ENCODE results near the gene TPK1. TPM values are rescaled to one million over a fixed set of nuclear protein-coding genes. Genes with fewer than 3 reads are reported as not detected.

Gene TPK1
- total RNA-seq, 1 donor from 2014 or later: 3.5 TPM

- peaks cover 3% of the 10 kb centered on the region for H3K4me1 Mint-ChIP-seq (ENCODE audit: low read depth)
- H3K27me3 Mint-ChIP-seq (ENCODE audit: low read depth): no peaks in the 10 kb centered on the region
- no peak overlapping the region for H3K4me3 Mint-ChIP-seq (ENCODE audit: unreplicated experiment)
- H3K9me3 Mint-ChIP-seq (ENCODE audit: low read depth): peaks cover 6% of the 10 kb centered on the region
- DNase-seq (ENCODE audit: low spot score): no peak
- TF ChIP-seq CTCF (IDR thresholded peaks at IDR 0.05): no peak
- no peaks in the 10 kb centered on the region for H3K36me3 Mint-ChIP-seq (ENCODE audit: low read depth)
- no peak overlapping the region for H3K27ac Mint-ChIP-seq (ENCODE audit: unreplicated experiment)
Measured at GRCh38 chr7:144531181-144531580, 304.7 kb downstream of the TPK1 start.

GRCh38 chr7:144529269-144529926 lies 306.5 kb downstream of the TPK1 start:
- Mint-ChIP-seq H3K27ac (ENCODE audit: unreplicated experiment) (no peak overlapping the region), H3K27me3 (ENCODE audit: low read depth) (no peaks in the 10 kb centered on the region), H3K4me1 (ENCODE audit: low read depth) (peaks cover 3% of the 10 kb centered on the region), H3K9me3 (ENCODE audit: low read depth) (peaks cover 6% of the 10 kb centered on the region), H3K4me3 (ENCODE audit: unreplicated experiment) (no peak overlapping the region), H3K36me3 (ENCODE audit: low read depth) (no peaks in the 10 kb centered on the region)
- DNase-seq (ENCODE audit: low spot score): no peak
- TF ChIP-seq CTCF (IDR thresholded peaks at IDR 0.05): no peak

GRCh38 chr7:144528536-144529045 lies 307.3 kb downstream of the TPK1 start:
- Mint-ChIP-seq H3K27me3 (ENCODE audit: low read depth) (no peaks in the 10 kb centered on the region), H3K4me1 (ENCODE audit: low read depth) (peaks cover 3% of the 10 kb centered on the region), H3K9me3 (ENCODE audit: low read depth) (peaks cover 6% of the 10 kb centered on the region), H3K36me3 (ENCODE audit: low read depth) (no peaks in the 10 kb centered on the region), H3K4me3 (ENCODE audit: unreplicated experiment) (no peak overlapping the region), H3K27ac (ENCODE audit: unreplicated experiment) (no peak overlapping the region)
- no peak for TF ChIP-seq CTCF (IDR thresholded peaks at IDR 0.05)
- DNase-seq (ENCODE audit: low spot score): no peak

- no peaks in the 10 kb centered on the region for H3K36me3 Mint-ChIP-seq (ENCODE audit: low read depth)
- H3K27me3 Mint-ChIP-seq (ENCODE audit: low read depth): no peaks in the 10 kb centered on the region
- peaks cover 3% of the 10 kb centered on the region for H3K4me1 Mint-ChIP-seq (ENCODE audit: low read depth)
Measured at GRCh38 chr7:144527051-144527471, 308.8 kb downstream of the TPK1 start.

GRCh38 chr7:144525956-144526355 lies 309.9 kb downstream of the TPK1 start:
- Mint-ChIP-seq H3K36me3 (ENCODE audit: low read depth) (no peaks in the 10 kb centered on the region), H3K9me3 (ENCODE audit: low read depth) (peaks cover under 1% of the 10 kb centered on the region), H3K4me3 (ENCODE audit: unreplicated experiment) (no peak overlapping the region), H3K27ac (ENCODE audit: unreplicated experiment) (no peak overlapping the region), H3K27me3 (ENCODE audit: low read depth) (no peaks in the 10 kb centered on the region), H3K4me1 (ENCODE audit: low read depth) (peaks cover 1% of the 10 kb centered on the region)
- TF ChIP-seq CTCF (IDR thresholded peaks at IDR 0.05): no peak
- no peak for DNase-seq (ENCODE audit: low spot score)

More at GRCh38 chr7:144527051-144527471, 308.8 kb downstream of the TPK1 start:
- Mint-ChIP-seq H3K9me3 (ENCODE audit: low read depth) (peaks cover 2% of the 10 kb centered on the region), H3K4me3 (ENCODE audit: unreplicated experiment) (no peak overlapping the region), H3K27ac (ENCODE audit: unreplicated experiment) (no peak overlapping the region)
- no peak for TF ChIP-seq CTCF (IDR thresholded peaks at IDR 0.05)
- no peak for DNase-seq (ENCODE audit: low spot score)

Measured in chondrocyte (in vitro differentiated cells).